ENCODE data around the gene ZRANB3.

Gene ZRANB3

GRCh38 chr2:135271006-135271405 lies 260.0 kb downstream of the ZRANB3 start:
- Histone ChIP-seq H3K9me3 (ENCODE audit: control insufficient read depth, insufficient read depth, low read length) (peaks cover 2% of the 10 kb centered on the region), H3K4me1 (ENCODE audit: insufficient read depth, low read length) (no peaks in the 10 kb centered on the region), H3K9ac (ENCODE audit: low read depth, low read length) (no peak overlapping the region), H3K36me3 (ENCODE audit: insufficient read depth, low read length) (no peaks in the 10 kb centered on the region)

GRCh38 chr2:135265960-135266490 lies 265.0 kb downstream of the ZRANB3 start:
- Histone ChIP-seq H3K4me1 (ENCODE audit: insufficient read depth, low read length) (no peaks in the 10 kb centered on the region), H3K9ac (ENCODE audit: low read depth, low read length) (no peak overlapping the region), H3K36me3 (ENCODE audit: insufficient read depth, low read length) (no peaks in the 10 kb centered on the region), H3K9me3 (ENCODE audit: control insufficient read depth, insufficient read depth, low read length) (no peaks in the 10 kb centered on the region)

GRCh38 chr2:135259123-135259522 lies 271.9 kb downstream of the ZRANB3 start:
- H3K9ac ChIP-seq (ENCODE audit: low read depth, low read length): no peak overlapping the region
- H3K4me1 ChIP-seq (ENCODE audit: insufficient read depth, low read length): no peaks in the 10 kb centered on the region
- H3K9me3 ChIP-seq (ENCODE audit: control insufficient read depth, insufficient read depth, low read length): no peaks in the 10 kb centered on the region
- no peaks in the 10 kb centered on the region for H3K36me3 ChIP-seq (ENCODE audit: insufficient read depth, low read length)

- no peaks in the 10 kb centered on the region; the same call in 1 of the 2 replicates for H3K4me1 ChIP-seq (ENCODE audit: insufficient read depth, low read length)
- no peaks in the 10 kb centered on the region for H3K36me3 ChIP-seq (ENCODE audit: insufficient read depth, low read length)
- no peak overlapping the region for H3K9ac ChIP-seq (ENCODE audit: low read depth, low read length)
- H3K9me3 ChIP-seq (ENCODE audit: control insufficient read depth, insufficient read depth, low read length): no peaks in the 10 kb centered on the region
Observed at GRCh38 chr2:135258193-135258592, 272.8 kb downstream of the ZRANB3 start.

GRCh38 chr2:135257383-135258090 lies 273.5 kb downstream of the ZRANB3 start:
- Histone ChIP-seq H3K4me1 (ENCODE audit: insufficient read depth, low read length) (peaks cover 6% of the 10 kb centered on the region; the same call in 1 of the 2 replicates), H3K9ac (ENCODE audit: low read depth, low read length) (no peak overlapping the region), H3K9me3 (ENCODE audit: control insufficient read depth, insufficient read depth, low read length) (no peaks in the 10 kb centered on the region), H3K36me3 (ENCODE audit: insufficient read depth, low read length) (no peaks in the 10 kb centered on the region)

- Histone ChIP-seq H3K36me3 (ENCODE audit: insufficient read depth, low read length) (no peaks in the 10 kb centered on the region), H3K9me3 (ENCODE audit: control insufficient read depth, insufficient read depth, low read length) (no peaks in the 10 kb centered on the region), H3K9ac (ENCODE audit: low read depth, low read length) (no peak overlapping the region), H3K4me1 (ENCODE audit: insufficient read depth, low read length) (peaks cover 7% of the 10 kb centered on the region; the same call in 1 of the 2 replicates)
Observed at GRCh38 chr2:135256531-135257260, 274.3 kb downstream of the ZRANB3 start.

GRCh38 chr2:135255208-135255607 lies 275.8 kb downstream of the ZRANB3 start:
- H3K9me3 ChIP-seq (ENCODE audit: control insufficient read depth, insufficient read depth, low read length): no peaks in the 10 kb centered on the region

GRCh38 chr2:135252805-135253458 lies 278.1 kb downstream of the ZRANB3 start:
- H3K4me1 ChIP-seq (ENCODE audit: insufficient read depth, low read length): peaks cover 7% of the 10 kb centered on the region; the same call in 1 of the 2 replicates
- no peaks in the 10 kb centered on the region for H3K9me3 ChIP-seq (ENCODE audit: control insufficient read depth, insufficient read depth, low read length)
- H3K36me3 ChIP-seq (ENCODE audit: insufficient read depth, low read length): no peaks in the 10 kb centered on the region
- no peak overlapping the region for H3K9ac ChIP-seq (ENCODE audit: low read depth, low read length)

More at GRCh38 chr2:135255208-135255607, 275.8 kb downstream of the ZRANB3 start:
- H3K9ac ChIP-seq (ENCODE audit: low read depth, low read length): no peak overlapping the region
- no peaks in the 10 kb centered on the region for H3K36me3 ChIP-seq (ENCODE audit: insufficient read depth, low read length)
- H3K4me1 ChIP-seq (ENCODE audit: insufficient read depth, low read length): peaks cover 7% of the 10 kb centered on the region; the same call in 1 of the 2 replicates

GRCh38 chr2:135248611-135249010 lies 282.4 kb downstream of the ZRANB3 start:
- H3K36me3 ChIP-seq (ENCODE audit: insufficient read depth, low read length): no peaks in the 10 kb centered on the region
- H3K9me3 ChIP-seq (ENCODE audit: control insufficient read depth, insufficient read depth, low read length): no peaks in the 10 kb centered on the region
- H3K9ac ChIP-seq (ENCODE audit: low read depth, low read length): no peak overlapping the region
- H3K4me1 ChIP-seq (ENCODE audit: insufficient read depth, low read length): peaks cover 13% of the 10 kb centered on the region

GRCh38 chr2:135246711-135247270 lies 284.2 kb downstream of the ZRANB3 start:
- H3K4me1 ChIP-seq (ENCODE audit: insufficient read depth, low read length): peaks cover 6% of the 10 kb centered on the region; the same call in 1 of the 2 replicates
- no peaks in the 10 kb centered on the region for H3K9me3 ChIP-seq (ENCODE audit: control insufficient read depth, insufficient read depth, low read length)
- no peaks in the 10 kb centered on the region for H3K36me3 ChIP-seq (ENCODE audit: insufficient read depth, low read length)
- H3K9ac ChIP-seq (ENCODE audit: low read depth, low read length): no peak overlapping the region

- Histone ChIP-seq H3K4me1 (ENCODE audit: insufficient read depth, low read length) (peaks cover 6% of the 10 kb centered on the region; the same call in 1 of the 2 replicates), H3K9me3 (ENCODE audit: control insufficient read depth, insufficient read depth, low read length) (no peaks in the 10 kb centered on the region), H3K9ac (ENCODE audit: low read depth, low read length) (no peak overlapping the region), H3K36me3 (ENCODE audit: insufficient read depth, low read length) (no peaks in the 10 kb centered on the region)
Observed at GRCh38 chr2:135245071-135245470, 285.9 kb downstream of the ZRANB3 start.

GRCh38 chr2:135238651-135239050 lies 292.4 kb downstream of the ZRANB3 start:
- Histone ChIP-seq H3K9ac (ENCODE audit: low read depth, low read length) (no peak overlapping the region), H3K36me3 (ENCODE audit: insufficient read depth, low read length) (no peaks in the 10 kb centered on the region), H3K9me3 (ENCODE audit: control insufficient read depth, insufficient read depth, low read length) (no peaks in the 10 kb centered on the region), H3K4me1 (ENCODE audit: insufficient read depth, low read length) (no peaks in the 10 kb centered on the region)

- Histone ChIP-seq H3K4me1 (ENCODE audit: insufficient read depth, low read length) (no peaks in the 10 kb centered on the region), H3K9me3 (ENCODE audit: control insufficient read depth, insufficient read depth, low read length) (peaks cover 5% of the 10 kb centered on the region; the same call in 1 of the 2 replicates), H3K36me3 (ENCODE audit: insufficient read depth, low read length) (no peaks in the 10 kb centered on the region), H3K9ac (ENCODE audit: low read depth, low read length) (no peak overlapping the region)
Observed at GRCh38 chr2:135230150-135230549, 300.9 kb downstream of the ZRANB3 start.

- H3K36me3 ChIP-seq (ENCODE audit: insufficient read depth, low read length): no peaks in the 10 kb centered on the region
- no peaks in the 10 kb centered on the region for H3K4me1 ChIP-seq (ENCODE audit: insufficient read depth, low read length)
- peaks cover 5% of the 10 kb centered on the region; the same call in 1 of the 2 replicates for H3K9me3 ChIP-seq (ENCODE audit: control insufficient read depth, insufficient read depth, low read length)
- no peak overlapping the region for H3K9ac ChIP-seq (ENCODE audit: low read depth, low read length)
Observed at GRCh38 chr2:135227386-135227785, 303.6 kb downstream of the ZRANB3 start.
